SJSA1 (cell line): ENCODE results near the gene PNMA8C. TPM values are rescaled to one million over a fixed set of nuclear protein-coding genes. Genes with fewer than 3 reads are reported as not detected.

Source experiments
- DNase-seq, 2 experiments: peaks; one replicate each; pipeline ENCODE4 v3.0.0-alpha.2; 2015 to 2020; ENCODE audit warnings: low spot score in 2 of 2, low read depth in 1 of 2
- H3K27ac ChIP-seq: fragments of 250-450 bp; sonication (Bioruptor Pico); 2 replicates; pipeline ENCODE4 v1.5.1; 2020; ENCODE audit warnings: mild to moderate bottlenecking, moderate library complexity
- H3K27me3 ChIP-seq: fragments of 250-450 bp; sonication (Bioruptor Pico); replicated peaks from 2 replicates; pipeline ENCODE4 v1.5.1; 2020; ENCODE audit warnings: mild to moderate bottlenecking, moderate library complexity
- H3K36me3 ChIP-seq: fragments of 250-450 bp; sonication (Bioruptor Pico); 2 replicates; pipeline ENCODE4 v1.5.1; 2020; ENCODE audit warnings: mild to moderate bottlenecking
- H3K4me1 ChIP-seq: fragments of 250-450 bp; sonication (Bioruptor Pico); replicated peaks from 2 replicates; pipeline ENCODE4 v1.6.1; 2021; ENCODE audit warnings: mild to moderate bottlenecking
- H3K4me3 ChIP-seq: fragments of 250-450 bp; sonication (Bioruptor Pico); 2 replicates; pipeline ENCODE4 v1.5.1; 2020; ENCODE audit warnings: mild to moderate bottlenecking
- H3K9me3 ChIP-seq: fragments of 250-450 bp; sonication (Bioruptor Pico); replicated peaks from 2 replicates; pipeline ENCODE4 v1.5.1; 2020; ENCODE audit warnings: mild to moderate bottlenecking
- total RNA-seq: library from RNA; depleted of rRNA; stranded (reverse); fragments of >200 nt; shearing (Covaris generic); gene quantifications from 2 replicates; pipeline ENCODE4 v1.2.3, GENCODE V29; 2014

Gene PNMA8C
- total RNA-seq, 1 experiment from 2014 or later, result not detected

DNA sequence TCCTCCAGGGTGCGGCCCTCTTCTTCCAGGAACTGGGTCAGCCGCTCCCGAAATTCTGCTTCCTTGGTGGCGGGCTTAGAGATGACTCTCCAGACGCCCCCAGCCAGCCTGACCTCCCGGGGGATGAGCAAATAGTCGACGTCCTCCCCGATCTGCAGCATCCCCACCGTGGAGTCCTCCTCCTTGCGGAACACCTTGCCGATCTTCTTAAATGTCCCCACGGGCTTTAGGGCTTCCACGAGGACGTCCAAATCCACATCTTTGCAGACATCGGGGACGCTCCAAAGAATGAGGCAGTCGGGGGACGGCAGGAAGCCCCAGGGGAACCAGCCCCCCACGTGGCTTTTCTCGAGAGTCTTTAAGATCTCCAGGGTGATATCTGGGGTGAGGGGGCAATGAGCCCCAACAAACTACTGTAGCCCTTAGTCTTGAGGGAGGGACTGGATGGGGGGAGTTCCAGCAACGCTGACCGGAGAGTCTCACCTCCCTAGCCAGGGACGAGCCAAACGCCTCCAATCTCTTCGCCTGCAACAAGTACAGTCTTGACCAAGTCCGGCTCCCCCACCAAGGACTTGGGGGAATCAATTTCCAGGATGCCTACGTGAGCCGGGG is 16.0 kb downstream of the PNMA8C start:
- DNase-seq, result no peak
- Histone ChIP-seq H3K4me1 (peaks cover 33% of the 10 kb centered on the region), H3K27ac (peak overlapping the region; percentile 12; the same call in 1 of the 2 replicates), H3K36me3 (0 out of 2 replicates have a peak, but pooled peaks cover 4% of the 10 kb centered on the region), H3K27me3 (no peaks in the 10 kb centered on the region), H3K4me3 (peak overlapping the region; percentile 48), H3K9me3 (no peaks in the 10 kb centered on the region)

DNA sequence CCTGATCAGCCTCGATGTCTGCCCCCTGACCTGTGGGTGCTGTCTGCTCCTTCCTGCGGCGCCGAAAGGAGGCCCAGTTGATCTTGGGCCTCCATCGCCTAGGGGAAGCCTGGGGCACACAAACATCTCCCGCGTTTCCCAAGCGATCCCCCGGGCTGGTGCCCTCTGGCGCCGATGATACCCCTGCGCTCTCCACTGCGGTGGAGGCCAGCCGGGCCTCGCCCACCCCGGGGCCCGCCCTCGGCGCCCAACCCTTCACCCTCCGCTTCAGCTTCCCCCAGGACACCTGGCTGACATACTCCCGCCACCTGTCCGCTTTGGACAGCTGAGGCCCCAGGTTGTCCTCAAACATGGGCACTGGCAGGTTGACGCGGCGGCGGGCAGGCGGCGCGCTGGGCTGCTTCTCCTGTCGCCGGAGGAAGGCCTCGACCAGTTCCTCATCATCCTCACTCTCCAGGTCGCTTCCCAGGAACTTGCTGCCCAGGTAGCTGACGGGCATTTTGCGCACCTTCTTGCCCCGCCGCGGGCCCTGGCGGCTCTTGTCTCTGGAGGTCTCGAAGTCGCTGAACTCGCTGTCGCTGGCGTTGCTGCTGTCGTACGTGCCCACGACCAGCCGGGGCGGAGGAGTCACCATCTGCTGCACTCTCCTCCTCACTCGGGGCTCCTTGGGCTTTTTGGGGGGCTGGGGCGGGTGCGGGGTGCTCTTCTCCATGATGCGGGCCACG is 16.6 kb downstream of the PNMA8C start:
- peak overlapping the region; percentile 48; the same call in 1 of the 2 replicates for H3K4me3 ChIP-seq
- H3K27ac ChIP-seq, result no peak overlapping the region
- H3K4me1 ChIP-seq, result peaks cover 35% of the 10 kb centered on the region
- H3K36me3 ChIP-seq, result 0 out of 2 replicates have a peak, but pooled peaks cover 4% of the 10 kb centered on the region
- H3K9me3 ChIP-seq, result no peaks in the 10 kb centered on the region
- DNase-seq, result no peak
- no peaks in the 10 kb centered on the region for H3K27me3 ChIP-seq

DNA sequence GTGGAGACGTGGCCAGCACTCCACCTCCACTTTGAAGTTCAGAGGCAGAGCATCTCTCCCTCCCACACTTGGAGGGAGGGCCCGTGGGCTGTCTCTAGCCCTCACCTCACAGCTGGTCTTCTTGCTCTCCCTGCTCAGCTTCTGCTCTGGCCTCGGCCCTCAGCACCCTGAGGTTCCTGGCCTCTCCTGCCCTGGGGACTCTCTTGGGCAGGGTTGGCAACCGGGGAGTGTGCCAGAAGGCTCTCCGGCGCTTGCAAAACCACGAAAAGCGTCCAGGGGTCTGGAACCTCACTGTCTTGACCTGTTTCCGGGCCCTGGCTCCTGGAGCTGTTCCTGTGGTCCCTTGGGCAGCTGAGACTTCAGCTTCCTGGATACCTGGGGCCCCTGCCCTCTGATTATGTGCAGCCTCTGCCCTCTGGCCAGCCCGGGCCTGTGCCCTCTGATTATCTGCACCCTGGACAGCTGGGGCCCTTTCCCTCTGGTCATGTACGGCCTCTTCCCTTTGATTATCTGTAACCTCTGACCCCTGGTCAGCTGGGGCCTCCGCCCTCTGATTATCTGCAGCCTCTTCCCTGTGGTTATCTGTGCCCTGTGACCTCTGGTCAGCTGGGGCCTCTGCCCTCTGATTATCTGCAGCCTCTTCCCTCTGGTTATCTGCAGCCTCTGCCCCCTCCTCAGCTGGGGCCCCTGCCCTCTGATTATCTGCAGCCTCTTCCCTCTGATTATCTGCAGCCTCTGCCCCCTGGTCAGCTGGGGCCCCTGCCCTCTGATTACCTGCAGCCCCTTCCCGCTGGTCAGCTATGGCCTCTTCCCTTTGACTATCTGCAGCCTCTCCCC is 17.4 kb downstream of the PNMA8C start:
- Histone ChIP-seq H3K27me3 (no peaks in the 10 kb centered on the region), H3K36me3 (0 out of 2 replicates have a peak, but pooled peaks cover 4% of the 10 kb centered on the region)

DNA sequence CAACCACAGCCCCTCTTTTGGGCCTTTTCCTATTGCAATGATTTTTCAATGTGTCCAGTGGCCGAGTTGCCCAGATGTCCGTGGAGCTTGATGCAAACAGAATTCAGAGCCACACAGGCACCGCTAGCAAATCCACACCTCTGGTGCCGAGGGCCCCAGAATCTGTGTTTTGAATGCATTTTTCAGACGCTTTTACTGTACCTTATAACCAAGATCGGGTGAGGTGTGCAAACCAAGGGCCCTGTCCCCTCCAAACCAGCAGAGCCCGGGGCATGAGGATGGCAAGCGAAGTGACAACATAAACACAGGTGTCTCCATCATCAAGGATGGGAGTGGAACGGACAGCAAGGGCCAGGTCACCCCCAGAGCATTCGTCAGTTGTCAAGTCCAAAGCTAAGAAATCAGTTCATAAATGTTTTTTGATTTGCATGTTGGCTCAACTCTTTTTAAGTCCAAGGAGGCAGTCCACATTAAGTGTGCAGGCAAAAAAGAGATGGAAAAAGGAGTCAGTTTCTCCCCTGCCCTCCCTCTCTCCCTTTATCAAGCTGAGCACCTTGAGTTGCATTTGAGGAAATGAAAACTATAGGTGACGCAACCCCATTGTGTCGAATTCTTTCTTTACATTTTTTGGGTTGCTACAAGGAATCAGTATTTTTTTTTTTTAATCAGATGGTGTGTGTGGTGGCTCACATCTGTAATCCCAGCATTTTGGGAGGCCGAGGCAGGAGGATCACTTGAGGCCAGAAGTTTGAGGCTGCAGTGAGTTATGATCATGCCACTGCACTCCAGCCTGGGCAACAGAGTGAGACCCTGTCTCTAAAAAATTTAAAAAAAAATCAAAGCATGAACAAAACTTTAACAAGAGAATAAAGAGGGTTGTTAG is 18.3 kb downstream of the PNMA8C start:
- Histone ChIP-seq H3K36me3 (0 out of 2 replicates have a peak, but pooled peaks cover 4% of the 10 kb centered on the region), H3K4me3 (no peak overlapping the region), H3K27ac (no peak overlapping the region), H3K9me3 (no peaks in the 10 kb centered on the region), H3K27me3 (no peaks in the 10 kb centered on the region), H3K4me1 (peaks cover 21% of the 10 kb centered on the region)
- no peak for DNase-seq

More for the DNA sequence above, 17.4 kb downstream of the PNMA8C start:
- Histone ChIP-seq H3K4me1 (peaks cover 30% of the 10 kb centered on the region), H3K27ac (no peak overlapping the region), H3K9me3 (no peaks in the 10 kb centered on the region), H3K4me3 (no peak overlapping the region)
- no peak for DNase-seq

DNA sequence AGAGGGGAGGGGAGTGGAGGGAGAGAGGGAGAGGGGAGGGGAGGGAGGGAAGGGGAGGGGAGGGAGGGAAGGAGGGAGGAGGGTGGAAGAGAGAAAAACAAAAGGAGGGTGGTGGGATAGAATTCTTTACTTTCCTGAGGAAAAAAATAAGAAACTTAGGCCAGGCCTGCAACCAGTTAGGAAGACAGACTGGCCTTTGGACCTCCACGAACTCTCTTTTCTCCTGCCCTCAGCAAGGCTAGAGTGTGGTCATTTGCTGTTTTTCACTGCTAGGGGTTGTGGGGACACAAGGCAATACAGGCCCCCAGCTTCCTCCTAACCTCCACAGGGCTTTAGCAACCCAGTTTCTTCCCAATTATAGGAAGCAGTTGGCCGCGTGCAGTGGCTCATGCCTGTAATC is 19.5 kb downstream of the PNMA8C start:
- Histone ChIP-seq H3K27ac (no peak overlapping the region), H3K36me3 (0 out of 2 replicates have a peak, but pooled peaks cover 4% of the 10 kb centered on the region), H3K27me3 (no peaks in the 10 kb centered on the region), H3K4me1 (peaks cover 22% of the 10 kb centered on the region), H3K9me3 (no peaks in the 10 kb centered on the region), H3K4me3 (no peak overlapping the region)
- no peak for DNase-seq

DNA sequence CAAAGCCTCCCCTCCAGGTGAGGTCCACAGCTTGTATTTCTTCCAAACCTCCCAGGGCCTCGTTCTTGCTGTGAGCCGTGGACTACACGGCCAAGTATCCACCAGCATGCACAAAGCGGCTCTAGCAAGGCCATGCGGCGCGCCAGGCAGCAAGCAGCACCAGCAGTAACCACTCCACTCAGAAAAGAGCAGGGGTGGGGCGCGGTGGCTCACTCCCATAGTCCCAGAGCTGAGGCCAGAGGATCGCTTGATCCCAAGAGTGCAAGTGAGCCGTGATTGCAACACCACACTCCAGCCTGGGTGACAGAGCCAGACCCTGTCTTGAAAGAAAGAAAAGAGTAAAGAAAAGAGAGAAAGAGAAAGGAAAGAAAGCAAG is 20.1 kb downstream of the PNMA8C start:
- H3K4me1 ChIP-seq, result peaks cover 23% of the 10 kb centered on the region
- no peak for DNase-seq
- no peaks in the 10 kb centered on the region for H3K9me3 ChIP-seq
- H3K27me3 ChIP-seq, result no peaks in the 10 kb centered on the region
- 0 out of 2 replicates have a peak, but pooled peaks cover 4% of the 10 kb centered on the region for H3K36me3 ChIP-seq
- H3K27ac ChIP-seq, result no peak overlapping the region
- no peak overlapping the region for H3K4me3 ChIP-seq

DNA sequence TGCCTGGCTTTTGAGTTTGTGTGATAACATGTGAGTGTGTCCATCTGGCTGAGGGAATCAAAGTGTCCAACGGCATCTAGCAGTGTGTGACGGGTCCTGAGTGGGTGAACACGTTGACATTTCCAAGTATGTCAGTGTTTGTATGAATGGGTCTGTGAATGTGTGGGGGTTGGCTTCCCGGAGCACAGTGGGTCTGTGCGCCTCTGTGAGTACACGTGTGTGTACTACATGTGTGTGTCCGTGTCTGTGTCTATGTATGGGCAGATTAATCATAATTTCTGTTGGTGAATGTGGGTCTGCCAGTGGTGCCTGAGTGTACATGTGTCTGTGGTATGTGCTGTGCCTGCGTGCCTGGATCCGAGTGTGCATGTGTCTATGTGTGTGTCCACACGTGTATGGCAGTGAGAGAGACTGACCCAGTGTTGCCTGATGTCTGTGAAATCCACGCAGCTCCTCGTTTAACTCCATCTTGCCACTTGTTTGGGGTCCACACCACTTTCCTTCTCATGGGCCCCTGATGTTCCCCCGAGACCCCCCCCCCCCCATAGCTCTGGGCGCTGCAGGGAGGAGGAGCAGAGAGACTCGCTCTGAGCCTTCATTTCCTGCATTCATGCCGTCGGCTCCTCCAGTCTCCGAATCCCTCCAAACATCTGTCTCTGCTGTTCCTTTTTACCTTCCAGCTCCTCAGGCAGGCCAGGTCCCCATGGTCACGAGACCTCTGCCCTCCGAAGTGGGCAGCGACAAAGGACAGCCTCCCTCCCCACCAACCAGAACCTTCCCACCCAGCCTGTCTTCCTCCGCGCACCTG is 20.7 kb downstream of the PNMA8C start:
- H3K9me3 ChIP-seq, result no peaks in the 10 kb centered on the region
- 0 out of 2 replicates have a peak, but pooled peaks cover 4% of the 10 kb centered on the region for H3K36me3 ChIP-seq
- no peak overlapping the region for H3K4me3 ChIP-seq
- H3K4me1 ChIP-seq, result peaks cover 21% of the 10 kb centered on the region
- H3K27me3 ChIP-seq, result no peaks in the 10 kb centered on the region
- DNase-seq, result no peak
- H3K27ac ChIP-seq, result no peak overlapping the region

DNA sequence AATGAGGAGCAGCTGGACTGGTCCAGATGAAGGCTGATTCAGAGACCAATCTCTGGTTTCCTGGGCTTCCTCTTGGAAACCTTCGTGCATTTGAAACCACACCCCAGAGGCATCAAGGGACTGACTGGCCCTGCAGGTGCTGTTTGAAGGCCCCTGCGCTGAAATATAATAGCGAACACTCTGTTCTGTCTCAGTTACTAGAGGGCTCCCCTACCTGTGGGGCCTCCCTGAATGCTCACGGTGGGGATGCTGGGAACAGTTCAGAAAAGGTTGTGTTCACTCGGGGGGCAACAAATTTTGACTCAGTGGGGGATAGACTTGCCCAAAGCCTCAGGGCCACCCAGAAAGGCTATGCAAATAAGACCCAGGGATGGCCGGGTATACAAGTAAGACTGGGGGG is 21.8 kb downstream of the PNMA8C start:
- DNase-seq, result no peak
- H3K27ac ChIP-seq, result no peak overlapping the region

DNA sequence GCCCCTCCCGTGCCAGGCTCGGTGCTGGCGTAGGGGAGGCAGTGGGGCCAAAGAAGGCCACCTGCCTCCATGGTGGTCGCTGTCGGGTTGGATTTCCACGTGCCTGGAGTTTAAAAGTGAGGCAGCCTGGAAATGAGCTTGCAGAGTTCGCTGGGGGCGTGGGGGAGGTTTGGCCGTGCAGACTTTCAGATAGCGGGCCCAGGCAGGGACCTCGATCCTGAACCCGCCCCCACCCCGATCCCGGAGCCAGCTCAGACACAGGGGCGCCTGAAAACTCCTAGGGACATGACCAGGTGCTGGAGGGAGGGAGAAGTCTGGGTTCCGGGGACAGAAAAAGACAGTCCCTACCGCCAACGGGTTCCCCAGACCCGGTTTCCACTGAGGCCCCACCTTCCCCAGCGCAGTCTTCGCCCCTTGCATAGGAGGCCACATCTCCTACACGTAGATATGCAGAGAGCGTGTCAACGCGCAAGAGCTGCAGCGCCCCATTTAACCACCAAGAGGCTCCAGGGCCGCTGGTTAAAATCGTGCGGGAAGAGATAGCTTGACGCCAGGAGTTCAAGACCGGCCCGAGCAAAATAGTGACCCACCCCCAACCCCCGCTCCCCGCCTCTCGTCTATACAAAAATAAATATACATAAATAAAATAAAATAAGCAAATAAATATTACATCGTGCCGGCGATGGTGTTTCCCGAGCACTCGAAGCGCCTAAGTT is 23.8 kb downstream of the PNMA8C start:
- no peak for DNase-seq
- H3K4me3 ChIP-seq, result no peak overlapping the region
- no peaks in the 10 kb centered on the region for H3K27me3 ChIP-seq
- no peaks in the 10 kb centered on the region for H3K9me3 ChIP-seq
- H3K36me3 ChIP-seq, result no peaks in the 10 kb centered on the region
- H3K27ac ChIP-seq, result no peak overlapping the region
- H3K4me1 ChIP-seq, result peaks cover 15% of the 10 kb centered on the region

More for the DNA sequence above, 21.8 kb downstream of the PNMA8C start:
- Histone ChIP-seq H3K4me3 (no peak overlapping the region), H3K4me1 (peaks cover 11% of the 10 kb centered on the region), H3K9me3 (no peaks in the 10 kb centered on the region), H3K36me3 (0 out of 2 replicates have a peak, but pooled peaks cover 4% of the 10 kb centered on the region), H3K27me3 (no peaks in the 10 kb centered on the region)

DNA sequence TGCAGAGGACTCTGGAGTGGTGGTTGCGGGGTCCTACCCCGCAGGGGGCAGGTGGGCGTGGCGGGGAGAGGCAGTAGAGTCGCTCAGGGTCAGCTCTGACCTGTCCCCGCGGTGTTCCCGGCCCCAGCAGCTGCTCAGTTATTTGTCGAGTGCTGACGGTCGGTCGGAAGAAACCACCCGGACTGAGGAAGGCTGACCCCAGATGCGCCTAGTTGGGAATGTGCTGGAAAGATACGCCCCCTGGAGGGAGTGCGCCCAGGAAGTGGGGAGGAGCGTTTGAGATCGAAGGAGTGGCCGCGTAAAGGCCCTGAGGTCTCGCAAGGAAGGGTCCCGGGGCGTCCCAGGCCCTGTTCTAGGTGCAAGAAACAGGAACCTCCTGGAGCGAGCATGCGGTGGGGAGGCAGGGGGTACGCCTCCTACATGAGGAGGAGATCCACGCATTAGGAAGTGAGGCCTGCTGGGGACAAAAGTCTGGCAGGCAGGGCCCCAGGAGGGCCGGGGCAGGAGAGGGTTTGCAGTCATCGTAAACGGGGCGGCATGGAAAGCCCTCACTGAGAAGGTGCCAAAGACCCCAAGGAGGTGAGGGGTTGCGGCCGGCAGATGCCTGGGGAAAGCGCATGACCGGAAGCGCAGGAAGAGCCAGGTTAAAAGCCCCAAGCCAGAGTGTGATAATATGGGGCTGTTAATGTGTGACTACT is 24.5 kb downstream of the PNMA8C start:
- H3K9me3 ChIP-seq, result no peaks in the 10 kb centered on the region
- H3K27ac ChIP-seq, result no peak overlapping the region
- no peak for DNase-seq
- no peaks in the 10 kb centered on the region for H3K27me3 ChIP-seq
- H3K4me3 ChIP-seq, result no peak overlapping the region
- H3K4me1 ChIP-seq, result peaks cover 15% of the 10 kb centered on the region
- H3K36me3 ChIP-seq, result no peaks in the 10 kb centered on the region

DNA sequence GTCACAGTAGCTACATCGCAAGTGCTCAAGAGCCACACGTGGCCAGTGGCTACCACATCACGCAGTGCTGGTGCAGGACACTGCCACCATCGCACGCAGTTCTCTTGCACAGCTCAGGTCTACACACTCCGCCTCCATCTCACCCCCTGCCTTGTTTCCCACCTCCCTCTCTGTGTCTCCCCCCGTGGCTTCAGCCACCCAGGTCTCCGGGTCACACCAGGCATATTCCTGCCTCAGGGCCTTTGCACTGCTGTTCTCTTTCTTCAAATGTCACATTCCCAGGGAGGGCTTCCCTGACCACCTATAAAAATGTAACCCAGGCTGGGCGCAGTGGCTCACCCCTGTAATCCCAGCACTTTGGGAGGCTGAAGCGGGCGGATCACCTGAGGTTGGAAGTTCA is 26.0 kb downstream of the PNMA8C start:
- DNase-seq, result no peak
- H3K27ac ChIP-seq, result no peak overlapping the region
- H3K9me3 ChIP-seq, result no peaks in the 10 kb centered on the region
- peaks cover 15% of the 10 kb centered on the region for H3K4me1 ChIP-seq
- no peaks in the 10 kb centered on the region for H3K36me3 ChIP-seq
- peaks cover 4% of the 10 kb centered on the region; the same call in 1 of the 2 replicates for H3K27me3 ChIP-seq
- no peak overlapping the region for H3K4me3 ChIP-seq
